EL (cell line): Measurements from ENCODE around the gene CARM1.
"Not testable (repeated sequence)": the region's sequence is repeated elsewhere in the genome, so short reads cannot be mapped to it uniquely, and the experiment has no call there.

Experiments
- DNase-seq: peaks from one replicate; pipeline ENCODE4 v3.0.0-alpha.2; 2016

CARM1 gene

GRCh38 chr19:10870955-10871603 is at the start of gene CARM1:
CARM1 (plus strand) TSS chr19:10871553; CDS start chr19:10871703, 150 bp downstream.
- DNase-seq, result peak; percentile 98

DNA sequence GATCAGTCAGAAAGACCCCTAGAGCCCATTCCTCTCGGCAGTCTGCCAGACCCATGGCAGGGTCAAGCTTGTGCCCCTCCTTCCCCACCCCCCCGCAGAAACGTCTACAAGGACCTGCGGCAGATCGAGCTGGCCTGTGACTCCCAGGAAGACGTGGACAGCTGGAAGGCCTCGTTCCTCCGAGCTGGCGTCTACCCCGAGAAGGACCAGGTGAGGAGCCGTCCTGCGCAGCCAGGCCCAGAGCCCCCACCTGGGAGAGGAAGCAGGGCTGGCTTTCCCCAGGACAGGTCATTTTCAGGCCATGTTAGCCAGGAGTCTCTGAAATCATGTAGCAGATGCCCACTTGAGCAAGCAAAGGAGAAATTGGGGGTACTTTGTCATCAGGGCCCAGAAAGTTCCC is 47.7 kb upstream of the CARM1 start:
- no peak for DNase-seq

- DNase-seq, result no peak
Observed at GRCh38 chr19:10826231-10826630, 45.1 kb upstream of the CARM1 start.

- no peak for DNase-seq
Observed at GRCh38 chr19:10826846-10827245, 44.5 kb upstream of the CARM1 start.

DNA sequence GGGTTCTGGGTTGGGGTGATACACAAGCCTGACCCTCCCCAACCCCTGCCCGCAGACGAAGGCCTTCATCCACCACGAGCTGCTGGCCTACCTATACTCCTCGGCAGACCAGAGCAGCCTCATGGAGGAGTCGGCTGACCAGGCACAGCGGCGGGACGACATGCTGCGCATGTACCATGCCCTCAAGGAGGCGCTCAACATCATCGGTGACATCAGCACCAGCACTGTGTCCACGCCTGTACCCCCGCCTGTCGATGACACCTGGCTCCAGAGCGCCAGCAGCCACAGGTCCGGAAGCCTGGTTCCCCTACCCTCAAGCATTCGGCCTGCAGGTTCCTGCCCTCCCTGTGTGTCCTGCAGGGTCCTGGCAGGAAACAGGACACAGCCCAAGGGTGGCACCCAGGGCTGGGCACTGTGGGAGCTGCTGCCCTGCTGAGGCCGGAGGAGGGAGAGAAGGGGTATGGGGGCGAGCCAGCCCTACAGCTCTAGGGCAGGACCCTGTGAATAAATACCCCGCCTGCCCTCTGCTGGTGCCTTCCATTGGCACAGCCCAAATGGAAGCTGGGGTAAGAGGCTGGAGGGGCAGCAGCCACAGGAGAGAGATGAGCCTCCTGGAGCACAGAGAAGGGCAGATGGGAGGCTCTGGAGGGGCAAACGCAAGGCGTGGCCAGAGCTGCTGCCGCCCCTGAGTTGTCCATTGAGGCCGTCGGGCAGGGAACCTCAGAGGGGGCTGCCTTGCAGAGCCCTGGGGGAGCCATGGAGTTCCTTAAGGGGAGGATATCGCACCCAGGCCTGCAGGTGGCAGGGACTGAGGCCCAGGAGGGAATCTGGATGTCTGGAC is 42.2 kb upstream of the CARM1 start:
- DNase-seq, result no peak

GRCh38 chr19:10829967-10830366 is 41.4 kb upstream of the CARM1 start:
- DNase-seq, result no peak

DNA sequence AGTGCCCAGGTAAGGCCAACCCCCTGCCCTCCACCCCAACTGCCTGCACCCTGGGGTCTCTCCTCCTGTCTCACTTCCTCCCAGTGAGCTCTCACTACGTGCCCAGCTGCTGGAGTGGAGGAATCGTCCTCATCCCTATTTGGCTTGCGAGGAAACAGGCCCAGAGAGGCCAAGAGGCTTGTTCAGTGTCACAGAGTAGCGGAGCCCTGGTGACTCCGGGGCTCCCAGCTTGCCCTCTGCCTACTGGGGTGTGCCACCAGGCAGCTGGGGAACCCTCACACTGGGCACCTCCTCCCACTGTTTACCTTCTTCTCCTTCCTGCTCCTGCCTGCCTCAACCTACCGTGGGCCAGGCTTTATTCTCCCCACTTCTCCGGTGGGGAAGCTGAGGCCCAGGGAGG is 41.0 kb upstream of the CARM1 start:
- no peak for DNase-seq

DNA sequence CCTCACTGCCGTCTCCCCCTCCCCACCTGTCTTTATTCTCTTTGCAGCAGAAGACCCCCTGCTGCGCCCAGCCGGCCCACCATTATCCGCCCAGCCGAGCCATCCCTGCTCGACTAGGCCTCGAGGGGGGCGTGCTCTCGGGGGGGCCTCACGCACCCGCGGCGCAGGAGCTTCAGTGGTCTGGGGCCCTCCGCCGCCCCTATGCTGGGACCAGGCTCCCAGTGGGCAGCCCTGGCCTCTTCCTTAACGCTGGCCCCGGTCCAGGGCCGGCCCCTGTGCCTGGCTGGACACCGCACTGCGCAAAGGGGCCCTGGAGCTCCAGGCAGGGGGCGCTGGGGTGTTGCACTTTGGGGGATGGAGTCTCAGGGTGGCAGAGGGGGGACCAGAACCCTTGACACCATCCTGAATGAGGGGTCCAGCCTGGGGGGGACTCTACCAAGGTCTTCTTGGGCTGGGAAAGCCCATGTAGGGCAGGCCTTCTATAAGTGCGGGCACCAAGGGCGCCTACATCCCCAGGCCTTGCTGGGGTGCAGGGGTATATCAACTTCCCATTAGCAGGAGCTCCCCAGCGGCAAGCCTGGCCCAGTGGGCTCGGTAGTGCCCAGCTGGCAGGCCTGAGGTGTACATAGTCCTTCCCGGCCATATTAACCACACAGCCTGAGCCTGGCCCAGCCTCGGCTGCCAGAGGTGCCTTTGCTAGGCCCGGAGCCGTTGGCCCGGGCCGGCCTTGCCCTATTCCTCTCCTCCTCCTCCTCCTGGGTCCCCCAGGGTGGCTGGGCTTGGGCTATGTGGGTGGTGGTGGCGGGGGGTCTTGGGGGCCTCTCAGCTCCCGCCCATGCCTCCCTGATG is 40.2 kb upstream of the CARM1 start:
- no peak for DNase-seq

DNA sequence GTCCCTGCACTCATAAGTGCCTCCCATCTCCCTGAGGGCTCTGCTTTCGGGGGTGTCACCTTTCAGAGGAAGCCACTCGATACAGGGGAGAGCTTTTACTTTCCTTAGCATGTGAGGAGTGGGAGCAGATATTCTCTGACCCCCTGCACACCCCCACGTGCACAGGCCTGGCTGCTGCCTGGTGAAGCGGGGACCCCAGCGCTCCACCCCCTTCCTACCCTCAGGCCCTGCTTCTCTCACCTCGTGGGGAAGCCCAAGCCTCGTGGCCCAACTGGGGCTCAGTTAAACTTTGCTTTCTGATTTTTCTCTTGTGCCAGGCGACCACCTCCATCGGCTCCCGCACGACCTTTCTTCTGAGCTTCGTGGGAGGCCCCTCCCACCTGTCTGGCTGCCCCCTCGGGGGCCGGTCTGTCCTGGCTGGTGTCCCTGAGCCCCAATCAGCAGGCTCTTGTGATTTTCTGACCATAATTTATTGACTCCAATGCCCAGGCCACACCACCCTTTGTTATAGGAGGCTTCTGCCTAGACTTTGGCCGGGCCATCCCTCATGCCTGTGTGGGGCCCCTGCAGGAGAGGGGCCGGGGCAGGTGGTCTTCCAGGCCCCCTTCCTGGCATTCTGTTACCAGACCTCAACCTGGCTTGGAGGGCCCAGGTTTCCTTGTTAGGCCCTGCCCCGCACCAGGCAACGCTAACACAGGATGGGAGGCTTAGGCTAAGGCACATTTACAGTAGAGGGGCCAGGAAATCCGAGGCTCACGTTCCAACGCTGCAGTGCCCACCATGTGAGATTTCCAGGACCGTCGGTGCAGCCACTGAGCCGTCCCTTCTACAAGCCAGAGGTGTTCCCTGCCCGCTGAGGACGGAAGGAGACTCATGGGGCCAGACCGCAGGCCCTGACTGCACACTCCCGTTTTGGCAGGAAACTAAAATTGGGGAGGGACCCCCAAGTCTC is 39.1 kb upstream of the CARM1 start:
- no peak for DNase-seq

- DNase-seq, result no peak
Observed at GRCh38 chr19:10832939-10833296, 38.4 kb upstream of the CARM1 start.

GRCh38 chr19:10835089-10835753 is 36.1 kb upstream of the CARM1 start:
- DNase-seq, result no peak

GRCh38 chr19:10835754-10836478 is 35.4 kb upstream of the CARM1 start, which contains the start of gene TMED1:
TMED1 (minus strand) TSS chr19:10836212; CDS start chr19:10836191, 21 bp downstream.
- peak; percentile 100 for DNase-seq

DNA sequence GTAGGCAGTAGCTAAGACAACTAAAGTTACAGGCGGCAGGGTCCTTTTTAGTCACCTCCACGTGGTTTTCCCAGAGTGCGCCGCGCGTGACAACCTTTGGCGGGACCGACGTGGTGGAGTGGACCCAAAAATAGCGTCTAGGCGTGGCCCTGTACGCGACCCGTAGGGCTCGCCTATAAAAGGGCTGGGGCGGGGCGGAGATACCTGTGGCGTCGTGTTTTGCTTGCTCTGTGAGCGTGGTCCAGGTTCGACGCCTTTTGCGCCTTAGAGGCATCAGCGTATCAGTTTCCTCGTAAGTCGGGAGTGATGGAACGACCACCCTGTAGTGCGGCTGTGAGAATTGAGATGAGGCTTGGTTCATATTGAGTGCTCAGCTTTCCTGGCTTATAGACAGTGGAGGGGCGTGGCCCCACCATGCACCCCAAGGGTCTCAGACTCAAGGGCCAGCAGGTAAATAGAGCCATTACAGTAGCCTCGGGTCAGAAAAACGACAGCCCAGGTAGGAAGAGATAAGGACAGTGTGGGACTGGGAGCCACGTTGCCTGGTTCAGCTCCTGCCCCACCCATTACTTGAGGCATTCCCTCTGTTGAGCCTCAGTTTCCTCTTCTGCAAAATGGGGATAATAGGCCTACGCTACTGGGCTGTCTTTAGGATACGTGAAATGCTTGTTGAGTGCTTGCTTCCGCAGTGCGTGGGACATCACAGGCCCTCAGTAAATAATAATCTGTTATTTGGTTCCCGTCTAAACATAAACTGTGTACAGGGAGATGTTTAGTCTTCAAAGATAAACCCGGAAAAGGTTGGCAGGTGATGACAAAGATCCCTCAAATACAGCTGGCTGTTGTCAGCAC is 34.6 kb upstream of the CARM1 start:
- DNase-seq, result no peak

GRCh38 chr19:10837649-10838048 is 33.7 kb upstream of the CARM1 start:
- DNase-seq, result not testable (repeated sequence)

- no peak for DNase-seq
Observed at GRCh38 chr19:10838377-10838776, 33.0 kb upstream of the CARM1 start.

DNA sequence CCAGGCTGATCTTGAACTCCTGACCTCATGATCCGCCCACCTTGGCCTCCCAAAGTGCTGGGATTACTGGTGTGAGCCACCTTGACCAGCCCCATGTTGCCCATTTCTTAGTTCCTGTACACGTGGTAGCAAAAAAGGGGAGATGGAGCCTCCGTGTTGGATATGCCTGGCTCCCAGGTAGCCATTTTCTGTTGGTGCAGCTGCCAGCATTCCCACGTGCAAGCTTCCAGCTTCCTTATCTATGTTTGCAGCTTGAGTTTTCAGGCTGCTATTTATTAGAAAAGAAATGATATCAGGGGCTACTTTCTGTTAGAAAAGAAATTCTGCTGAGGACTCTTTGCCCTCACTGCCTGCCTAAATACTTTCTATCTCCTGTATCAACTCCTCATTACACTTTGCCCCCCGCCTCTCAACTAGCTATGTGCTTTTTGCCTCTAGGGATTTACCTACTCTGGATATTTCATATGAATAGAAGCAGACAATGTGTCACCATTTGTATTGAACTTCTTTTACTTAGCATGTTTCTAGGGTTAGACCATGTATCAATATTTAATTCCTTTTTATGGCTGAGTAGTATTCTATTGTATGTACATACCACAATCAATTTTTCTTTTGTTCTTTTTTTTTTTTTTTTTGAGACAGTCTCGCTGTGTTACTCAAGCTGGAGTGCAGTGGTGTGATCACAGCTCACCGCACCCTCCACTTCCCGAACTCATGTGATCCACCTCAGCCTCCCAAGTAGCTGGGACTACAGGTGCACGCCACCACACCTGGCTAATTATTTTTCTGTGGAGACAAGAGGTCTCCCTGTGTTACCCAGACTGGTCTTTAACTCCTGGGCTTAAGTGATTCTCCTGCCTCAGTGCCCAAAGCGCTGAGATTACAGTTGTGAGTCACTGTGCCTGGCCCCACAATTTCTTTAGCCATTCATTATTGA is 32.0 kb upstream of the CARM1 start:
- no peak for DNase-seq

DNA sequence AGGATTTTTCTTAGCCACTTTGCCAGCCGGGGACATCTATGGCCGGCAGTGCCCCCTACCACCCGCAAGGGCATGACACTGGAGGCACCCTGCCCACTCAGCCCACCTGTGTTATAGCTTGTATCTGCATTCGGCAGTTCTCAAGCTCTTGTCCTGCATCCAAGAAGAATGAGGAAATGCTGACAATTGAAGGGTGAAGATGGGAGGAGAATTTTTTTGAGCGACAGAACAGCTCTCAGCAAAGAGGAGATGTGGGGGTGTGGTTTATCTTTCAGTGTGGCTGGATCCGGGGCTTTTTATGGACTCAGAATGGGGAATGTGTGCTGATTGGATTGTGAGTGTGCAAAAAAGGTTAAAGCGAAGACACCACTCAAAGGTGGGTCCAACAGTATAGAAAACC is 28.6 kb upstream of the CARM1 start:
- no peak for DNase-seq

DNA sequence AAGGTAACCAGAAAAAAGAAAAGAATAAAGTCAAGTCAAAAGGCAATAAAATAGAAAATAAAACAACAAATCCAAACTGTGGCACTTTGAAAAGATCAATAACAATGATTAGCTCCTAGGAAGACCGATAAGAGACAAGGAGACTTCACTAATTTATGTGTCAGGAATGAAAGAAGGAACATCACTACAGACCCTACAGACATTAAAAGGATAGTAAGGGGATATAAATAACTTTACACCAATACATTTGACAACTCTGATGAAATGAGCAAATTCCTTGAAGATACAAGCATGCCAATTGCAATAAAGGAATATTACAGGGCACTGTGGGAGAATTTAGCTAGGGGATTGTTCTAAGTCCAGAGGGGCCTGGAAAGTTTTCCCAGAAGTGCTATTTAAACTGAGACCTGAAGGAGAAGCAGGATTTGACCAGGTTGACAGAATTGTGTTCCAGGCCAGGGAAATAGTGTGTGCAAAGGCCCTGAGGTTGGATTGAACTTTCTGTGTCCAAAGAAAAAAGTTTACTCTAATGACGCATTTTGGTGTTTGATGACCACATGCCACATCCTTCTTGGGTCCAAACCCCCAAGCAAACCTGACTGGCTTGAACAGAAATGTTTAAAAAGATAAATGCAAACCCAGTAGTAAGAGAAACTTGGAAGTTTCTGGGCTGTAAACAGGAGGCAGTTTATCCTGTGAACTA is 24.7 kb upstream of the CARM1 start:
- no peak for DNase-seq
